ENCODE measurements around the gene MTHFD1L. TPM values are rescaled to one million over a fixed set of nuclear protein-coding genes. Genes with fewer than 3 reads are reported as not detected.
A peak's percentile ranks its signal among the peaks of the same experiment; 100 is the strongest.

The MTHFD1L gene
- polyA plus RNA-seq, 3 donors = 0.25 to 1.3 (median 0.39) TPM

DNA sequence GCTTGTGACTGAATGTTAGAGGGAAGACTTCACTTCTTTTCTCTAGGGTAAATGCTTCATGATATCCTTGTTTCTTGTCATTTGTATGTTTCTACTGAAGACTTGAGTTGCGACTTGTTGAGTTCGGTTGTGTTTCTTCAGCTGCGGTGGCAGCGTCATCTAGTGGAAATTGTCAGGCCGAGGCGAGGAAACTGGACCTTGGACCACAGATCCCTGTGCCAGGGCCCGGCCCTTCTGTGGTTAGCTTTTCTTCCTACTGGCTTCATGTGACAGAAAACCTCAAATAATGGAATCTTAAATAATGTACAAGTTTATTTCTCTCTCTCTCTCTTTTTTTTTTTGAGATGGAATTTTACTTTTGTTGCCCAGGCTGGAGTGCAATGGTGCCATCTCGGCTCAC lies 12.4 kb downstream of the MTHFD1L start:
- no peaks in the 10 kb centered on the region for H3K79me2 ChIP-seq (ENCODE audit: insufficient read depth, low read length)
- TF ChIP-seq, protein P1, sequence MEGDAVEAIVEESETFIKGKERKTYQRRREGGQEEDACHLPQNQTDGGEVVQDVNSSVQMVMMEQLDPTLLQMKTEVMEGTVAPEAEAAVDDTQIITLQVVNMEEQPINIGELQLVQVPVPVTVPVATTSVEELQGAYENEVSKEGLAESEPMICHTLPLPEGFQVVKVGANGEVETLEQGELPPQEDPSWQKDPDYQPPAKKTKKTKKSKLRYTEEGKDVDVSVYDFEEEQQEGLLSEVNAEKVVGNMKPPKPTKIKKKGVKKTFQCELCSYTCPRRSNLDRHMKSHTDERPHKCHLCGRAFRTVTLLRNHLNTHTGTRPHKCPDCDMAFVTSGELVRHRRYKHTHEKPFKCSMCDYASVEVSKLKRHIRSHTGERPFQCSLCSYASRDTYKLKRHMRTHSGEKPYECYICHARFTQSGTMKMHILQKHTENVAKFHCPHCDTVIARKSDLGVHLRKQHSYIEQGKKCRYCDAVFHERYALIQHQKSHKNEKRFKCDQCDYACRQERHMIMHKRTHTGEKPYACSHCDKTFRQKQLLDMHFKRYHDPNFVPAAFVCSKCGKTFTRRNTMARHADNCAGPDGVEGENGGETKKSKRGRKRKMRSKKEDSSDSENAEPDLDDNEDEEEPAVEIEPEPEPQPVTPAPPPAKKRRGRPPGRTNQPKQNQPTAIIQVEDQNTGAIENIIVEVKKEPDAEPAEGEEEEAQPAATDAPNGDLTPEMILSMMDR (IDR thresholded peaks at IDR 0.05) = no peak
- H3K9me3 ChIP-seq (replicated peaks in 1 of 2; ENCODE audit: control insufficient read depth in 1 of 2, insufficient read depth in 1 of 2, low read length in 2 of 2) = no peaks in the 10 kb centered on the region
- DNase-seq = no peak
- no peak overlapping the region for H3K9ac ChIP-seq (ENCODE audit: insufficient read depth, low read length, poor library complexity, severe bottlenecking)
- H2AFZ ChIP-seq (ENCODE audit: insufficient read depth, low read depth, low read length, poor library complexity, severe bottlenecking) = no peak overlapping the region
- intact Hi-C loops (cut with micrococcal nuclease) = no loop called here
- no peaks in the 10 kb centered on the region for H4K20me1 ChIP-seq (ENCODE audit: insufficient read depth, low read length)
- no peak overlapping the region for H3K4me3 Mint-ChIP-seq
- no peaks in the 10 kb centered on the region for H3K4me1 Mint-ChIP-seq
- H3K27me3 Mint-ChIP-seq (ENCODE audit: low read depth in 3 of 3) = peaks cover 0 to 3% (median 0%) of the 10 kb centered on the region in 3 donors
- no peak overlapping the region for H3K27ac ChIP-seq (ENCODE audit: low read depth in 1 of 2, low read length in 2 of 2)
- no peaks in the 10 kb centered on the region for H3K27me3 ChIP-seq (ENCODE audit: control insufficient read depth in 2 of 2, insufficient read depth in 2 of 2, low read length in 2 of 2)
- no peaks in the 10 kb centered on the region for H3K36me3 ChIP-seq (replicated peaks in 1 of 2; ENCODE audit: control insufficient read depth in 1 of 2, insufficient read depth in 2 of 2, low read length in 2 of 2)
- no peak overlapping the region for H3K4me3 ChIP-seq (replicated peaks in 1 of 3; ENCODE audit: low read depth in 2 of 3, low read length in 3 of 3)
- WGBS (ENCODE audit: insufficient coverage) = 94% methylated on average over 6 of the region's 8 CpGs
- H3K27ac Mint-ChIP-seq = no peak overlapping the region
- H3K4me2 ChIP-seq (replicated peaks; ENCODE audit: extremely low read depth, low read length, poor library complexity, severe bottlenecking) = no peak overlapping the region
- H3K4me1 ChIP-seq (ENCODE audit: control insufficient read depth in 1 of 2, insufficient read depth in 2 of 2, low read length in 2 of 2) = no peaks in the 10 kb centered on the region
- peaks cover 0 to 3% (median 0%) of the 10 kb centered on the region in 7 donors for H3K9me3 Mint-ChIP-seq
- H3K36me3 Mint-ChIP-seq = peaks cover 0 to 1% of the 10 kb centered on the region in 2 donors

DNA sequence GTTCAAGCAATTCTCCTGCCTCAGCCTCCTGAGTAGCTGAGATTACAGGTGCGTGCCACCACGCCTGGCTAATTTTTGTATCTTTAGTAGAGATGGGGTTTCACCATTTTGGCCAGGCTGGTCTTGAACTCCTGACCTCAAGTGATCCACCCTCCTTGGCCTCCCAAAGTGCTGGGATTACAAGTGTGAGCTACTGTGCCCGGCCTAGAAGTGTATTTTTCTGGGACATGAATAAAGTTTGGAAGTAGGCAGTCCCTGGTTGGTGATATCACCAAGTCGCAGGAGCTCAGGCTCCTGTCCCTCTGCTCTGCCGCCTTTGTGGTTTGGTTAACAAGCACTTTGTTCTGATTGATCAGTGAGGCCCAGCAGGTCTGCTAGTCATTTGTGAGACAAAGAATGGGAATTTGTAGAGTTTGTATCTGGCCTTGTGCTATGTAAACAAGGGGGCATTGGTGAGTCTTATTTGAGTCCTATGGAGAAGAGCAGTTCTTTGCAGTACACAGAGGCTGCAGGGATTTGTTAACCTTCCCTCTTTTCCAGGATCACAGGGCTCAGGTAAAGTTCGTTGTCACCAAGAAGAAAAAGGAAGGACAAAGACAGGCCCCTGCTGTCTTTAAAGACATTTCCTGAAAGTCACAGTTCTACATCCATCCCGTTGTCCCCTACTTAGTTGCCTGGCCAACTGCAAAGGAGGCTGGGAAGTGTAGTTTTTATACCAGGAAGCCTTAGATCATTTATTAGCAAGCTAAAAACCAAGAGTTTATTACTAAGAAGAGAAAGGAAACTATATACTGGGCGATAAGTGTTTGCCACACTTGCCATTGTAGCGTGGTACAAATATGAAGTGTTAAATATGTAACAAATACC lies 13.1 kb downstream of the MTHFD1L start:
- TF ChIP-seq, protein P1 (IDR thresholded peaks at IDR 0.05) = no peak
- no peaks in the 10 kb centered on the region for H3K9me3 ChIP-seq (replicated peaks in 1 of 2; ENCODE audit: control insufficient read depth in 1 of 2, insufficient read depth in 1 of 2, low read length in 2 of 2)
- peak overlapping the region in 1 of 7 donors; percentile 25 for H3K27ac Mint-ChIP-seq
- no peaks in the 10 kb centered on the region for H3K79me2 ChIP-seq (ENCODE audit: insufficient read depth, low read length)
- no peak overlapping the region for H3K4me3 ChIP-seq (replicated peaks in 1 of 3; ENCODE audit: low read depth in 2 of 3, low read length in 3 of 3)
- H4K20me1 ChIP-seq (ENCODE audit: insufficient read depth, low read length) = no peaks in the 10 kb centered on the region
- no peak for DNase-seq
- peaks cover 0 to 3% (median 0%) of the 10 kb centered on the region in 7 donors for H3K9me3 Mint-ChIP-seq
- H3K9ac ChIP-seq (ENCODE audit: insufficient read depth, low read length, poor library complexity, severe bottlenecking) = no peak overlapping the region
- no peaks in the 10 kb centered on the region for H3K4me1 ChIP-seq (ENCODE audit: control insufficient read depth in 1 of 2, insufficient read depth in 2 of 2, low read length in 2 of 2)
- no peak overlapping the region for H3K27ac ChIP-seq (ENCODE audit: low read depth in 1 of 2, low read length in 2 of 2)
- H3K27me3 Mint-ChIP-seq (ENCODE audit: low read depth in 3 of 3) = peaks cover 0 to 3% (median 0%) of the 10 kb centered on the region in 3 donors
- WGBS (ENCODE audit: insufficient coverage) = 93% methylated on average over 2 of the region's 9 CpGs
- intact Hi-C loops (cut with micrococcal nuclease) = no loop called here
- no peaks in the 10 kb centered on the region for H3K4me1 Mint-ChIP-seq
- no peak overlapping the region for H2AFZ ChIP-seq (ENCODE audit: insufficient read depth, low read depth, low read length, poor library complexity, severe bottlenecking)
- no peaks in the 10 kb centered on the region for H3K36me3 ChIP-seq (replicated peaks in 1 of 2; ENCODE audit: control insufficient read depth in 1 of 2, insufficient read depth in 2 of 2, low read length in 2 of 2)
- peaks cover 0 to 4% of the 10 kb centered on the region in 2 donors for H3K36me3 Mint-ChIP-seq
- H3K4me3 Mint-ChIP-seq = no peak overlapping the region
- H3K27me3 ChIP-seq (ENCODE audit: control insufficient read depth in 2 of 2, insufficient read depth in 2 of 2, low read length in 2 of 2) = no peaks in the 10 kb centered on the region
- no peak overlapping the region for H3K4me2 ChIP-seq (replicated peaks; ENCODE audit: extremely low read depth, low read length, poor library complexity, severe bottlenecking)

Data from CD14-positive monocyte (primary cell).